Measurements from ENCODE around the gene SASH1.

The SASH1 gene

DNA sequence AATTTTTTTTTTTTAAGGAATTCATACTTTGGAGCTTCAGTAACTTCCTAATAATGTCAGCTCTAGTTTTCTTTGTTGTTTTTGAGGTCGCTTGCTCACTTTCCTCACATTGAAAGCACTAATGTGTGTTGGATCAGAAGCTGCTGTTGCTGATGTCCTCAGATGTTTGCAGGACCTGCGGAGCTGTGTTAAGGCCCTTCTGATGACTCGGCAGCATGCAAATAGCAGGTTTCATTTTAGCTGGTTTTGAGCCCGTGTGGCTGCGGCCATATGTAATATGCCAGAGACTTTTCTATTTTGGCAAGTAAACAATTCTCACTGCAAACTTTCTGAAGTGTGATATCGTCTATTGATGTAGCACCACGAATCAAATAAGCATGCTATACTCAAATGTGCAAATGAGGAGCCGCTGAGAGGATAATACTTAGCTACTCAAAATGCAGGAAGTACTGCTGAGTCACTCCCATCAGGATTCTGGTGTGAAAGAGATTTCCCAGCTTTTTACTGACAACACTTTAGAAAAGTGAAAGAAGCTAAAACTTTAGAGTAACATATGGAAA is 187.8 kb downstream of the SASH1 start:
- TF ChIP-seq, protein P1, sequence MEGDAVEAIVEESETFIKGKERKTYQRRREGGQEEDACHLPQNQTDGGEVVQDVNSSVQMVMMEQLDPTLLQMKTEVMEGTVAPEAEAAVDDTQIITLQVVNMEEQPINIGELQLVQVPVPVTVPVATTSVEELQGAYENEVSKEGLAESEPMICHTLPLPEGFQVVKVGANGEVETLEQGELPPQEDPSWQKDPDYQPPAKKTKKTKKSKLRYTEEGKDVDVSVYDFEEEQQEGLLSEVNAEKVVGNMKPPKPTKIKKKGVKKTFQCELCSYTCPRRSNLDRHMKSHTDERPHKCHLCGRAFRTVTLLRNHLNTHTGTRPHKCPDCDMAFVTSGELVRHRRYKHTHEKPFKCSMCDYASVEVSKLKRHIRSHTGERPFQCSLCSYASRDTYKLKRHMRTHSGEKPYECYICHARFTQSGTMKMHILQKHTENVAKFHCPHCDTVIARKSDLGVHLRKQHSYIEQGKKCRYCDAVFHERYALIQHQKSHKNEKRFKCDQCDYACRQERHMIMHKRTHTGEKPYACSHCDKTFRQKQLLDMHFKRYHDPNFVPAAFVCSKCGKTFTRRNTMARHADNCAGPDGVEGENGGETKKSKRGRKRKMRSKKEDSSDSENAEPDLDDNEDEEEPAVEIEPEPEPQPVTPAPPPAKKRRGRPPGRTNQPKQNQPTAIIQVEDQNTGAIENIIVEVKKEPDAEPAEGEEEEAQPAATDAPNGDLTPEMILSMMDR (IDR thresholded peaks at IDR 0.05; ENCODE audit: low read depth, low read length, missing control alignments) = no peak
- H3K4me3 ChIP-seq (ENCODE audit: low read depth, low read length) = no peak overlapping the region; the same call in 1 of the 2 replicates
- no peak for DNase-seq (ENCODE audit: low read depth)

DNA sequence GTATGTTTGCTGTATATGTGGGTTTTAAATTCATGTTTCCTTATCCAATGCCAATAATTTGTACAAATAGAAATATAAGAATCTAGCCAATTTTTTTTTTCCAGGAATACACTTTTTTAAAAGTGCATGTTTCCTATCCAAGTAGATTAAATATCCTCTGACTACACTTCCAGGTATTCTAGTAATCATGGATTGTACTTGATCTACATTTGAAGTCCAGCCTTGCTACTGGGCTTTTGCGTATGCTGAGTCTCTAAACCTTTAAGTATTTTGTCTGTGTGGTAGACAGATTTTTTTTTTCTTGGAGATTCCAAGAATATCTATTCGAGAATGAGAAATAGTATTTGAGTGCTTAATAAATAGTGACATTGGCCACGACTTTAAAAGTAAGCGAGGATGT is 188.3 kb downstream of the SASH1 start:
- TF ChIP-seq, protein P1 (IDR thresholded peaks at IDR 0.05; ENCODE audit: low read depth, low read length, missing control alignments) = no peak
- DNase-seq (ENCODE audit: low read depth) = no peak
- H3K4me3 ChIP-seq (ENCODE audit: low read depth, low read length) = no peak overlapping the region

DNA sequence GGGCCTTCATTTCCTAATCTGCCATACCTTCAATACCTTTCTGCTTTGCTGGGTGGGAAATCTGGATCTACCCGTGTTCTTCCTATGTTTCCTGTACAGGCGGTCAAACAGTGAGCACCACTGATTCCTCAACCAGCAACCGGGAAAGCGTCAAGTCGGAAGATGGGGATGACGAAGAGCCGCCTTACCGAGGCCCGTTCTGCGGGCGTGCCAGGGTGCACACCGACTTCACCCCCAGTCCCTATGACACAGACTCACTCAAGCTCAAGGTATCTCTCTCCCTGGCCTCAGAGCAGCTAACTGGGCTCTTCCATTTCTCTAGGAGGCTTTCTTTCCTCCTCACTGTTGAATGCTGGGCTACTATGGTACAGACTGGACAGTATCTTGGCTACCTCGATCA is 190.1 kb downstream of the SASH1 start:
- no peak for DNase-seq (ENCODE audit: low read depth)
- no peak overlapping the region for H3K4me3 ChIP-seq (ENCODE audit: low read depth, low read length)
- TF ChIP-seq, protein P1 (IDR thresholded peaks at IDR 0.05; ENCODE audit: low read depth, low read length, missing control alignments) = no peak

DNA sequence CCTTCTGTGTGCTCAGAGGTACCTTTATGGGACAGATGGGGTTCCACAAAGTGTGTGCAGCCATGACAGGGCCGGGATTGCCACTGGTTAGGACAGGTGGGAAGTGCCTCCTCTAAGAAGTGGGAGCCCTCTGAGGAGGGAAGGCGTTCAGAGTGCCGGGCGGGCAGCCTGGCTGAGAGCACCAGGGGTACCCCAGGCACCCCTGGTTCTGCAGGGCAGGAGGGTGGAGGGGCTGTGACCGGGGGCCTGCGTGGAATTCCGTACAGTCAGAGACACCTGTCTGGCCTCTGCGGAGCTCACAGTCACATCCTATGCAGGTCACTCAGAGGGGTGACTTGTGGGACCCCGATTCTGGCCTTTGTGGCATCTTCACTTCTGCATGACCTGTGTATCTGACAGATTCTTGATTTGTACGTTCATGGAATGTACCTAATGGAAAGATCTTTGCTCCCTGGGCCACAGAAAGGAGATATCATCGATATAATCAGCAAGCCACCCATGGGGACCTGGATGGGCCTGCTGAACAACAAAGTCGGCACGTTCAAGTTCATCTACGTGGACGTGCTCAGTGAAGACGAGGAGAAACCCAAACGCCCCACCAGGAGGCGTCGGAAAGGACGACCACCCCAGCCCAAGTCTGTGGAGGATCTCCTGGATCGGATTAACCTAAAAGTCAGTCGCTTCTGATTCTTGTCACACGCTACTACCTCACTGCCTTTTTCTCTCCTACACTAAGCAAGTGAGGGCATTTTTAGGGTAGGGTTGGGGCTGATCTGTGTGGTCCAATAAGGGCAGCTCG is 190.9 kb downstream of the SASH1 start:
- no peak for DNase-seq (ENCODE audit: low read depth)
- no peak overlapping the region for H3K4me3 ChIP-seq (ENCODE audit: low read depth, low read length)
- TF ChIP-seq, protein P1 (IDR thresholded peaks at IDR 0.05; ENCODE audit: low read depth, low read length, missing control alignments) = no peak

DNA sequence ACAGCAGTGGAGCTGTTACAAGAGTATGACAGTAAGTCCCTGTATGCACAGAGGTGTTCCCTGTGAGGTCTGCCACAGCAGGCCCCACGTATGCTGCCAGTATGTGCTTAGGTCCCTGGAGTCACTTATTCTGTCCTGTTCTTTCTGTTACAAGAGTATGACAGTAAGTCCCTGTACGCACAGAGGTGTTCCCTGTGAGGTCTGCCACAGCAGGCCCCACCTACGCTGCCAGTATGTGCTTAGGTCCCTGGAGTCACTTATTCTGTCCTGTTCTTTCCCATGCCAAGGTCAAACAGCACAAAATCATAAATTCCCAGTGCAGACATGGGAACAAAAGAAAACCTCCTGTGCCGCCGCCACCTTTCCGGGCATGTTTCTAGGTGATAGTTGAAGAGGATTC is 192.2 kb downstream of the SASH1 start:
- TF ChIP-seq, protein P1 (IDR thresholded peaks at IDR 0.05; ENCODE audit: low read depth, low read length, missing control alignments) = no peak
- H3K4me3 ChIP-seq (ENCODE audit: low read depth, low read length) = no peak overlapping the region
- no peak for DNase-seq (ENCODE audit: low read depth)

DNA sequence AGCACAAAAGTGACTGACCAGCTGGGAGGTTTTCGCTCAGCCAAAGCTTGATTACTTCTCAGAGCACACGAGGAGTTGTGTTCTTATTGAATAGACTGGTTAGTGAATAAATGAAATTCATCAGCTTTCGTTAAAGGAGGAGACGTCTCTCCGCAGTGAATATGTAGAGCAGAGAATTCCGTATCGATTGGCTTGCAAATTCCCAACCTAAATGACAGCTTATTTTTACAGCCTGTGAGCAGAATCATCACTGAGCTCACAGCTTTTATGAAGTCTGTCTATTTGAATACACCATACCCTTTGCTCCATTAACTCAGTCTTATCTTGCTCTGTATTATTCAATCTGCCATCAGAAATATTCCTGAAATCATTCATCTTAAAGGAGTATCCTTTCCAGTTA is 192.7 kb downstream of the SASH1 start:
- no peak overlapping the region for H3K4me3 ChIP-seq (ENCODE audit: low read depth, low read length)
- no peak for DNase-seq (ENCODE audit: low read depth)
- TF ChIP-seq, protein P1 (IDR thresholded peaks at IDR 0.05; ENCODE audit: low read depth, low read length, missing control alignments) = no peak

DNA sequence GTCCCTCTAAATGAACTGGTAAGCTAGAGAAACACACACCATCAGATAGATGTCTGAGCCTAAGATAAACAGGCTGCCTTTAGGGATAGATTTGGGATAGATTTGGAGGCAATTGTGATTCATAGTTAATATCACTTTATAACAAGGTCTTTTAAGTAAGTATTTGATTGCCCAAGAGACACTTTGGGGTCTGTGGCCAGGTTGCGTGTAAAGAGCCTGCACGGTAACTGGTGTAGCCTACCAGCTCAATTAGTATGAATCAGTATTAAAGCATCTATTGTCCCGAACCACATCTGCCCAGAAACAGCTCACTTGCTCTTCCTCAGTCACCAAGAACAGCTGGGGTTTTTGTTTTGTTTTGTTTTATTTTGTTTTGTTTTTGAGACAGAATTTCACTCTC is 193.3 kb downstream of the SASH1 start:
- TF ChIP-seq, protein P1 (IDR thresholded peaks at IDR 0.05; ENCODE audit: low read depth, low read length, missing control alignments) = no peak
- no peak overlapping the region for H3K4me3 ChIP-seq (ENCODE audit: low read depth, low read length)
- DNase-seq (ENCODE audit: low read depth) = no peak
